Neural crest cell (in vitro differentiated cells): ENCODE measurements around the gene TMEM154. TPM values are rescaled to one million over a fixed set of nuclear protein-coding genes. Genes with fewer than 3 reads are reported as not detected.
"Not testable (repeated sequence)": the region's sequence is repeated elsewhere in the genome, so short reads cannot be mapped to it uniquely, and the experiment has no call there.

Experiments used
- DNase-seq: peaks from one replicate; pipeline ENCODE4 v3.0.0; 2021; ENCODE audit warnings: low read depth, mixed read lengths, low spot score
- H3K27ac Mint-ChIP-seq: one replicate; pipeline ENCODE4 v1.8.0; 2021; ENCODE audit warnings: mild to moderate bottlenecking, mixed read lengths; ENCODE audit not compliant: unreplicated experiment
- H3K27me3 Mint-ChIP-seq: 2 replicates; pipeline ENCODE4 v1.8.0; 2021; ENCODE audit warnings: low read depth, mild to moderate bottlenecking, mixed read lengths
- H3K36me3 Mint-ChIP-seq: 2 replicates; pipeline ENCODE4 v1.8.0; 2021; ENCODE audit warnings: low read depth, mild to moderate bottlenecking, mixed read lengths
- H3K4me1 Mint-ChIP-seq: 2 replicates; pipeline ENCODE4 v1.8.0; 2021; ENCODE audit warnings: mixed read lengths
- H3K4me3 Mint-ChIP-seq: one replicate; pipeline ENCODE4 v1.8.0; 2021; ENCODE audit warnings: mild to moderate bottlenecking, mixed read lengths
- H3K9me3 Mint-ChIP-seq: 2 replicates; pipeline ENCODE4 v1.8.0; 2021; ENCODE audit warnings: mixed read lengths
- CTCF ChIP-seq: fragments of 200-600 bp; sonication (generic); conservative IDR thresholded peaks from 2 replicates; pipeline ENCODE4 v1.5.0; 2021; ENCODE audit warnings: antibody characterized with exemption, mild to moderate bottlenecking
- total RNA-seq: library from RNA; stranded (reverse); gene quantifications from 2 replicates; pipeline ENCODE4 v1.2.1, GENCODE V29; 2021

Gene TMEM154
- total RNA-seq, 1 donor from 2014 or later: 0.44 TPM

GRCh38 chr4:152665691-152666395 lies 14.0 kb downstream of the TMEM154 start:
- Mint-ChIP-seq H3K36me3 (no peaks in the 10 kb centered on the region), H3K27ac (no peak overlapping the region), H3K27me3 (no peaks in the 10 kb centered on the region), H3K9me3 (no peaks in the 10 kb centered on the region), H3K4me3 (no peak overlapping the region), H3K4me1 (no peaks in the 10 kb centered on the region)
- DNase-seq: no peak
- no peak for TF ChIP-seq CTCF

- not testable (repeated sequence) for H3K4me3 Mint-ChIP-seq, H3K27me3 Mint-ChIP-seq, DNase-seq, H3K36me3 Mint-ChIP-seq, H3K4me1 Mint-ChIP-seq, H3K9me3 Mint-ChIP-seq, H3K27ac Mint-ChIP-seq
Measured at GRCh38 chr4:152664067-152664378, 15.8 kb downstream of the TMEM154 start.

- no peak overlapping the region for H3K4me3 Mint-ChIP-seq
- H3K27ac Mint-ChIP-seq: no peak overlapping the region
- peaks cover 2% of the 10 kb centered on the region for H3K9me3 Mint-ChIP-seq
- H3K27me3 Mint-ChIP-seq: no peaks in the 10 kb centered on the region
- no peak for DNase-seq
- peaks cover 3% of the 10 kb centered on the region for H3K36me3 Mint-ChIP-seq
- H3K4me1 Mint-ChIP-seq: no peaks in the 10 kb centered on the region
- TF ChIP-seq CTCF: no peak
Measured at GRCh38 chr4:152663203-152664066, 16.4 kb downstream of the TMEM154 start.

- H3K27me3 Mint-ChIP-seq: no peaks in the 10 kb centered on the region
- H3K4me1 Mint-ChIP-seq: no peaks in the 10 kb centered on the region
- no peak overlapping the region for H3K27ac Mint-ChIP-seq
- H3K36me3 Mint-ChIP-seq: peaks cover 10% of the 10 kb centered on the region
- H3K9me3 Mint-ChIP-seq: peaks cover 11% of the 10 kb centered on the region
- H3K4me3 Mint-ChIP-seq: no peak overlapping the region
- no peak for DNase-seq
- TF ChIP-seq CTCF: no peak
Measured at GRCh38 chr4:152661649-152662048, 18.1 kb downstream of the TMEM154 start.

GRCh38 chr4:152660526-152660925 lies 19.3 kb downstream of the TMEM154 start:
- H3K27ac Mint-ChIP-seq: no peak overlapping the region
- no peaks in the 10 kb centered on the region for H3K27me3 Mint-ChIP-seq
- peaks cover 14% of the 10 kb centered on the region for H3K36me3 Mint-ChIP-seq
- H3K4me1 Mint-ChIP-seq: no peaks in the 10 kb centered on the region
- no peak overlapping the region for H3K4me3 Mint-ChIP-seq
- H3K9me3 Mint-ChIP-seq: peaks cover 11% of the 10 kb centered on the region
- DNase-seq: no peak
- no peak for TF ChIP-seq CTCF

GRCh38 chr4:152659806-152660205 lies 20.0 kb downstream of the TMEM154 start:
- Mint-ChIP-seq H3K27me3 (no peaks in the 10 kb centered on the region), H3K4me1 (no peaks in the 10 kb centered on the region), H3K36me3 (peaks cover 14% of the 10 kb centered on the region), H3K27ac (no peak overlapping the region), H3K4me3 (no peak overlapping the region), H3K9me3 (peaks cover 11% of the 10 kb centered on the region)
- no peak for DNase-seq
- TF ChIP-seq CTCF: no peak
